ENCODE data around the gene THOC6.
"Not testable (repeated sequence)": the region's sequence is repeated elsewhere in the genome, so short reads cannot be mapped to it uniquely, and the experiment has no call there.

Gene THOC6

DNA sequence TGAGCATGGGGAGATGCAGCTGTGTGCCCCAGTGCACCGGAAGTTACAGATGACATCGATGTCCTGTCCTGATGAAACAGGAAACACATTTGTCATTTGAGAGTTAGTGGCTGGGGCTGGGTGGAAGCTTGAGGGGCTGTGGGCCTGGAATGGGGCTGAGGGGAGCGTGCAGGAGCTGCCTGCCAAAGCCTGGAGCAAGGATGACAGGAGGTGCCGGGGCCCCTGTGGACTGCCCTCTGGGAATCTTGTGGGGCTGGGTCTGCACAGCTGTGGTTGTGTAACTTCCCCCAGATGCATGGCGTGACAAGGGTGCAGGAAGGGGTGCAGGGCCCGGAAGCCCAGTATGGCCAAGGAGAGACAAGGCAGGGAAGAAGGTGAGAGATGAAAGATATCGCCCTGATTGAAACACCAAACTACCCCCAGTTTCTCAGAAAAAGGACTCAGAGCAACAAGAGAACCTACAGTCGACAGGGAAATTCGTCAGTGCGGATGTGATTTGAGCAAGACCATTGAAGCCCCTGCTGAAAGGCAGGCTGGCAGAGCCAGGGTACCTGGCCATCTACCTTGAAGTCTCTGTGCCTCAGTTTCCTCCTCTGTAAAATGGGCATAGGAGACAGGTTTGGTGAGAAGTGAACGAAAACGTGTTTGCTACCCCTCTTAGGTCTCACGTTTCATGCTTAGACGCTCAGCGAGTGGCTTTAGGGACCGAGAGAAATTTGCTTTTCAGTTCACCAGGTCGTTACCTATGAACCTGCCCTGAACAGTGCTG, 31.3 kb downstream of the THOC6 start:
- no peak for DNase-seq (ENCODE audit: low spot score)
- TF ChIP-seq, protein P1, sequence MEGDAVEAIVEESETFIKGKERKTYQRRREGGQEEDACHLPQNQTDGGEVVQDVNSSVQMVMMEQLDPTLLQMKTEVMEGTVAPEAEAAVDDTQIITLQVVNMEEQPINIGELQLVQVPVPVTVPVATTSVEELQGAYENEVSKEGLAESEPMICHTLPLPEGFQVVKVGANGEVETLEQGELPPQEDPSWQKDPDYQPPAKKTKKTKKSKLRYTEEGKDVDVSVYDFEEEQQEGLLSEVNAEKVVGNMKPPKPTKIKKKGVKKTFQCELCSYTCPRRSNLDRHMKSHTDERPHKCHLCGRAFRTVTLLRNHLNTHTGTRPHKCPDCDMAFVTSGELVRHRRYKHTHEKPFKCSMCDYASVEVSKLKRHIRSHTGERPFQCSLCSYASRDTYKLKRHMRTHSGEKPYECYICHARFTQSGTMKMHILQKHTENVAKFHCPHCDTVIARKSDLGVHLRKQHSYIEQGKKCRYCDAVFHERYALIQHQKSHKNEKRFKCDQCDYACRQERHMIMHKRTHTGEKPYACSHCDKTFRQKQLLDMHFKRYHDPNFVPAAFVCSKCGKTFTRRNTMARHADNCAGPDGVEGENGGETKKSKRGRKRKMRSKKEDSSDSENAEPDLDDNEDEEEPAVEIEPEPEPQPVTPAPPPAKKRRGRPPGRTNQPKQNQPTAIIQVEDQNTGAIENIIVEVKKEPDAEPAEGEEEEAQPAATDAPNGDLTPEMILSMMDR (IDR thresholded peaks at IDR 0.05; ENCODE audit: extremely low read depth, missing control alignments) = no peak

DNA sequence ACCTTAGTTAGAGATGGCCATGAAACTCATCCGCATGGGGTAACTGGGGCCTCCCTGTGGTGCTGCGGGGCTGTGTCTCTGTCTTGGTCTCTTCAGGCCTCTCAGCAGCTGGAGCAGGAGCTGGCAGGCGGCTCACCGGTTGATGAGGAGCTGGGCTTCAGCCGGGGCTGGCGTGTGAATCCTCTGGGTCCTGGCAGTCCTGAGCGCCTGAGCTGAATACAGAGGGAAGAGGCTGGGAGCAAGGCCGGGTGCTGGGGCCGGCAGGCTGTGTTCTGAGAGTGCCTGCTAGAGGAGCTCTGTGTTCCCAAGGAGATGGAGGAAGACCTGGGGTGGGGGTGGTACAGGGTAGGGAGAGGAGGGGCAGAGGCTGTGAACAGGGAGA, 31.9 kb downstream of the THOC6 start:
- DNase-seq (ENCODE audit: low spot score) = not testable (repeated sequence)

DNA sequence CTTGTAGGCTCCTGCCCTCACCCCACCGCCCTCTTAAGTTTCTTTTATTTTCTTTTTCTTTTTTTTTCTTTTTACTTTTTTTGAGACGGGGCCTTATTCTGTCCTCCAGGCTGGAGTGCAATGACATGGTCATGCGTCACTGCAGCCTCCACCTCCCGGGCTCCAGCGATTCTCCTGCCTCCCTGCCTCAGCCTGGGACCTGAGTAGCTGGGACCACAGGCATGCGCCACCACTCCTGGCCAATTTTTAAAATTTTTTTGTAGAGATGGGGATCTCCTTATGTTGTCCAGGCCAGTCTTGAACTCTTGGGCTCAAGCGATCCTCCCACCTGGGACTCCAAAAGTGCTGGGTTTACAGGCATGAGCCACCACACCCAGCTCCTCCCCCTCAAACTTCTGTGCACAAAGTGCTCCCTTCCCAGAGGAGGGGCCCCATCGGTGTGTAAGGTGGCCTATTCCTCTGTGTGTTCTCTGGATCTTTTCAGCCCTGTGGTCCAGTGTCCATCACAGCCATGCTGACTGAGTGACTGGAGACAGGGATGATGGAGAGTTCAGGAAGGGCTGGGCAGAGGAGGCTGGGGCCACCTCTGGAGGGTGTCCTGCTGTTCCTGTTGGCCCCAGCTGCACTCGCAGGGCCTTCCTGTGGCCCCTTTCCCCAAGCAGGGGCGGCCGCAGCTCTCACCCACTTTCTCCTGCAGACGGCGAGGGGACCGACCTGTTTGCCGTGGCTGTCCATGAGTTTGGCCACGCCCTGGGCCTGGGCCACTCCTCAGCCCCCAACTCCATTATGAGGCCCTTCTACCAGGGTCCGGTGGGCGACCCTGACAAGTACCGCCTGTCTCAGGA, 32.7 kb downstream of the THOC6 start:
- no peak for DNase-seq (ENCODE audit: low spot score)
- TF ChIP-seq, protein P1 (IDR thresholded peaks at IDR 0.05; ENCODE audit: extremely low read depth, missing control alignments) = no peak

DNA sequence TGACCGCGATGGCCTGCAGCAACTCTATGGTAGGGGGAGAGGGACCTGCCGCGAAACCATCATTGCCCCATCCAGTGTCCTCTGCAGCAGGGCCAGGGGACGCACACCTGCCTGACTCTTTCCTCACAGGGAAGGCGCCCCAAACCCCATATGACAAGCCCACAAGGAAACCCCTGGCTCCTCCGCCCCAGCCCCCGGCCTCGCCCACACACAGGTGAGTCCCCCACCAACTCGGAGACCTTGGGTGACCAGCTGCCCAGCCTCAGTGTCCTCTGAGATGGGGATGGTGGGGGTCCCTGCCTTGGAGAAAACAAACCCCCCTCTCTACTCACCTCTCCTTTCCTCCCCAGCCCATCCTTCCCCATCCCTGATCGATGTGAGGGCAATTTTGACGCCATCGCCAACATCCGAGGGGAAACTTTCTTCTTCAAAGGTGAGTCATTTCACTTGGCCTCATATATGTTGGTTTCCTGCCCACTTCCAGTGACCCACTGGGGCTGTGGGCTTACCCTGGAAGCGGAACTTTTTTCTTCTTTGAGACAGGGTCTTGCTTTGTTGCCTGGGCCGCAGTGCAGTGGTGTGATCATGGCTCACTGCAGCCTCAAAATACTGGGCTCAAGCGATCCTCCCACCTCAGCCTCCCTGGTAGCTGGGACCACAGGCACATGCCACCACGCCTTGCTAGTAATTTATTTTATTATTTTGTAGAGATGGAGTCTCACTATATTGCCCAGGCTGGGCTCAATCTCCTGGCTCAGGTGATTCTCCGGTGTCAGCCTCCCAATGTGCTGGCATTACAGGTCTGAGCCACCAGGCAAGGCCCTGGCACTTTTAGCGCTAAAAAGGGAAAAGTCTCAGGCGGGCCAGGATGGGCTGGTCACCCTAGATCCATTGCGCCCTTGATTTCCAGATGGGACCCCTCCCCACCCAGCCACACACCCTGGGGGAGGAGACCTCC, 33.6 kb downstream of the THOC6 start:
- DNase-seq (ENCODE audit: low spot score) = no peak
- TF ChIP-seq, protein P1 (IDR thresholded peaks at IDR 0.05; ENCODE audit: extremely low read depth, missing control alignments) = no peak

DNA sequence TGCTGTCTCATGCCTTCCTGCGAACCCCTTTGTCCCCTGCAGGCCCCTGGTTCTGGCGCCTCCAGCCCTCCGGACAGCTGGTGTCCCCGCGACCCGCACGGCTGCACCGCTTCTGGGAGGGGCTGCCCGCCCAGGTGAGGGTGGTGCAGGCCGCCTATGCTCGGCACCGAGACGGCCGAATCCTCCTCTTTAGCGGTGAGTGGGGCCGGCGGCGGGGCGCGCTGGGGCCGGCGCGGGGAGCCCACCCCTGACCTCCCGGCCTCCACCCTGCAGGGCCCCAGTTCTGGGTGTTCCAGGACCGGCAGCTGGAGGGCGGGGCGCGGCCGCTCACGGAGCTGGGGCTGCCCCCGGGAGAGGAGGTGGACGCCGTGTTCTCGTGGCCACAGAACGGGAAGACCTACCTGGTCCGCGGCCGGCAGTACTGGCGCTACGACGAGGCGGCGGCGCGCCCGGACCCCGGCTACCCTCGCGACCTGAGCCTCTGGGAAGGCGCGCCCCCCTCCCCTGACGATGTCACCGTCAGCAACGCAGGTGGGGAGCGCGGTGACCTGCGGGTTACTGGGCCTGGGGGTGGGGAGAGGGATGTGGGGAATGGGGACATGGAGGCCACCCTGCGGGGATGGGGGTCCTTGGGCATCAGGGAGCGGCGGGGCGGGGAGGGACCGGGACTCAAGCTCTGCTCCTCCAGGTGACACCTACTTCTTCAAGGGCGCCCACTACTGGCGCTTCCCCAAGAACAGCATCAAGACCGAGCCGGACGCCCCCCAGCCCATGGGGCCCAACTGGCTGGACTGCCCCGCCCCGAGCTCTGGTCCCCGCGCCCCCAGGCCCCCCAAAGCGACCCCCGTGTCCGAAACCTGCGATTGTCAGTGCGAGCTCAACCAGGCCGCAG, 34.5 kb downstream of the THOC6 start:
- TF ChIP-seq, protein P1 (IDR thresholded peaks at IDR 0.05; ENCODE audit: extremely low read depth, missing control alignments) = peak; percentile 69
- peak; percentile 85 for DNase-seq (ENCODE audit: low spot score)

DNA sequence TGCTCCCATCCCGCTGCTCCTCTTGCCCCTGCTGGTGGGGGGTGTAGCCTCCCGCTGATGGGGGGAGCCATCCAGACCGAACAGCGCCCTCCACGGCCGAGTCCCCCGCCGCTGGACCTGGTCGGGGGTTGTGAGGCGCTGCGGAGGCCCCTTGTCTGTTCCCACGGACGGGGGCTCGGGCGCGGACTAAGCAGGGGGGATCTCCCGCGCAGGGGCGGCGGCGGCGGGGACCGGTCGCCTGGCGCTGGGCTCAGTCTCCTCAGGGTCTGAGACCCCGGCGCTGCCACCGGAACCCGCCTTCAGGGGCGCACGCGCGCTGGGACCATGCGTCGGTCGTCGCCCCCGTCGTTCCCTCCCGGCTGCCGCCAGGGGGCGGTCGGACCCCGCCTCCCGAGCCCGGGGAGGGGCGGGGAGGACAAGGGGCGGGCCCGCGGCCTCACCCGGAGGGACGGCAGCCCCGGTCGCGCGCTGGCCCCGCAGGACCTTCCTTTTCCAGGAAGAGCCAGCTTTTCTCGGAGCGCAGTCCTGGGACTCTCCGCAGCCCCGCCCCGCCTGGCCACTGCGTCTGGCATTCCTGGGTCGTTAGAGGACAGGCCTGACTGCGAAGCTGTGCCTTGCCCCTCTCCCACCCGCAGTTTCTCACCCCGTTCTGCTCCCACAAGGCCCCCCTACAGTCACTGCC, 35.3 kb downstream of the THOC6 start:
- TF ChIP-seq, protein P1 (IDR thresholded peaks at IDR 0.05; ENCODE audit: extremely low read depth, missing control alignments) = peak; percentile 97
- DNase-seq (ENCODE audit: low spot score) = peak; percentile 97

Data from GM20000 (cell line).